ENCODE measurements around the gene GNG5.

GRCh38 chr1:84497631-84498275, 8.6 kb downstream of the GNG5 start:
- TF ChIP-seq, protein P1, sequence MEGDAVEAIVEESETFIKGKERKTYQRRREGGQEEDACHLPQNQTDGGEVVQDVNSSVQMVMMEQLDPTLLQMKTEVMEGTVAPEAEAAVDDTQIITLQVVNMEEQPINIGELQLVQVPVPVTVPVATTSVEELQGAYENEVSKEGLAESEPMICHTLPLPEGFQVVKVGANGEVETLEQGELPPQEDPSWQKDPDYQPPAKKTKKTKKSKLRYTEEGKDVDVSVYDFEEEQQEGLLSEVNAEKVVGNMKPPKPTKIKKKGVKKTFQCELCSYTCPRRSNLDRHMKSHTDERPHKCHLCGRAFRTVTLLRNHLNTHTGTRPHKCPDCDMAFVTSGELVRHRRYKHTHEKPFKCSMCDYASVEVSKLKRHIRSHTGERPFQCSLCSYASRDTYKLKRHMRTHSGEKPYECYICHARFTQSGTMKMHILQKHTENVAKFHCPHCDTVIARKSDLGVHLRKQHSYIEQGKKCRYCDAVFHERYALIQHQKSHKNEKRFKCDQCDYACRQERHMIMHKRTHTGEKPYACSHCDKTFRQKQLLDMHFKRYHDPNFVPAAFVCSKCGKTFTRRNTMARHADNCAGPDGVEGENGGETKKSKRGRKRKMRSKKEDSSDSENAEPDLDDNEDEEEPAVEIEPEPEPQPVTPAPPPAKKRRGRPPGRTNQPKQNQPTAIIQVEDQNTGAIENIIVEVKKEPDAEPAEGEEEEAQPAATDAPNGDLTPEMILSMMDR (IDR thresholded peaks at IDR 0.05): no peak
- TF ChIP-seq POLR2A (IDR thresholded peaks at IDR 0.05) (no peak), EP300 (IDR thresholded peaks at IDR 0.05) (no peak)

All from ovary (tissue), 3 donors.